Peyer's patch (tissue), 4 donors: ENCODE results near the gene SPATA24. TPM values are rescaled to one million over a fixed set of nuclear protein-coding genes. Genes with fewer than 3 reads are reported as not detected.

Experiments used
- DNase-seq, 3 donors: peaks; one replicate each; pipeline ENCODE4 v3.0.0-alpha.2; 2017 to 2019
- H3K27ac ChIP-seq, 4 donors: fragments of 200-600 bp; sonication (generic); one replicate each; pipeline ENCODE4 v1.5.1; 2016 to 2019
- H3K27me3 ChIP-seq, 2 donors: fragments of 200-600 bp; sonication (generic); one replicate each; pipeline ENCODE4 v1.5.1; 2019
- H3K36me3 ChIP-seq, 3 donors: fragments of 200-600 bp; sonication (generic); one replicate each; pipeline ENCODE4 v1.5.1; 2016 to 2019
- H3K4me1 ChIP-seq, 4 donors: fragments of 200-600 bp; sonication (generic); one replicate each; pipeline ENCODE4 v1.5.1; 2016 to 2019
- H3K4me3 ChIP-seq, 4 donors: fragments of 200-600 bp; sonication (generic); 1 replicate in 3 of 4; 2 replicates in 1 of 4; pipeline ENCODE4 v1.5.1; 2016 to 2019; ENCODE audit warnings: mild to moderate bottlenecking in 1 of 4
- H3K9me3 ChIP-seq, 4 donors: fragments of 200-600 bp; sonication (generic); one replicate each; pipeline ENCODE4 v1.5.1; 2016 to 2019; ENCODE audit warnings: mild to moderate bottlenecking in 1 of 4
- POLR2A ChIP-seq, 2 donors: fragments of 450-650 bp; IDR thresholded peaks; one replicate each; pipeline ENCODE4 v1.5.1; 2017; ENCODE audit warnings: antibody characterized with exemption in 2 of 2, mild to moderate bottlenecking in 2 of 2, moderate library complexity in 2 of 2
- total RNA-seq, 4 donors: library from RNA; depleted of rRNA; stranded (reverse); fragments of >200 nt; gene quantifications; one replicate each; pipeline ENCODE4 v1.1.0, GENCODE V29; 2016
- TF ChIP-seq, protein P1 (sequence below), 6 experiments: fragments of 450-650 bp in 4 of 6; fragments of 200-600 bp in 2 of 6; sonication (generic) in 1 of 6; IDR thresholded peaks; one replicate each; pipeline ENCODE4 v1.5.1; 2017 to 2019; ENCODE audit warnings: antibody characterized with exemption in 6 of 6, mild to moderate bottlenecking in 3 of 6, moderate library complexity in 1 of 6

SPATA24 gene
- total RNA-seq, 4 donors from 2014 or later = 3.1 to 11.6 TPM; not detected in 2

DNA sequence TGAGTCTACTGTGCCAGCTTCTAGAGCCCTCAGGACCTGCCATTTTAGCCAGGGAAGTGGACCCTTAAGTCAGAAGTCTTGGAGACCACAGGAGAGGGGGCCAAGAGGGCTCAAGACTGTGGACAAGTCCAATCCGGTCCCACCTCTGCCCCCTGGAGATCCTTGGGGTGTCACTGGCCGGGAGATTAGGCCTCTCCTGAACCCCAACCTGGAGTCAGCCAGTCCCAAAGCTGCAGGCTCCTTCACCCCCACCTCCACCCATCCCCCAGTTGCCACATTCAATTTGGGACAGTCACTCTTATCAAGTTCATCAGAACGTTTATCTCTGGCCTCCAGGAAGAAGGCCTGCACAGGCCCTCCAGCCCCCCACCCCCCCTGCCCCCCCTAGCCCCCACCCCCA lies 21.1 kb downstream of the SPATA24 start:
- H3K36me3 ChIP-seq = peaks cover 0 to 13% (median 0%) of the 10 kb centered on the region in 3 donors
- no peak for DNase-seq
- peak overlapping the region in 3 of 4 donors; percentile 53 to 83 (median 60) for H3K27ac ChIP-seq
- H3K4me3 ChIP-seq = peak overlapping the region in 2 of 4 donors; percentile 42 to 44
- H3K4me1 ChIP-seq = peaks cover 12 to 38% (median 15%) of the 10 kb centered on the region in 4 donors
- TF ChIP-seq, protein P1, sequence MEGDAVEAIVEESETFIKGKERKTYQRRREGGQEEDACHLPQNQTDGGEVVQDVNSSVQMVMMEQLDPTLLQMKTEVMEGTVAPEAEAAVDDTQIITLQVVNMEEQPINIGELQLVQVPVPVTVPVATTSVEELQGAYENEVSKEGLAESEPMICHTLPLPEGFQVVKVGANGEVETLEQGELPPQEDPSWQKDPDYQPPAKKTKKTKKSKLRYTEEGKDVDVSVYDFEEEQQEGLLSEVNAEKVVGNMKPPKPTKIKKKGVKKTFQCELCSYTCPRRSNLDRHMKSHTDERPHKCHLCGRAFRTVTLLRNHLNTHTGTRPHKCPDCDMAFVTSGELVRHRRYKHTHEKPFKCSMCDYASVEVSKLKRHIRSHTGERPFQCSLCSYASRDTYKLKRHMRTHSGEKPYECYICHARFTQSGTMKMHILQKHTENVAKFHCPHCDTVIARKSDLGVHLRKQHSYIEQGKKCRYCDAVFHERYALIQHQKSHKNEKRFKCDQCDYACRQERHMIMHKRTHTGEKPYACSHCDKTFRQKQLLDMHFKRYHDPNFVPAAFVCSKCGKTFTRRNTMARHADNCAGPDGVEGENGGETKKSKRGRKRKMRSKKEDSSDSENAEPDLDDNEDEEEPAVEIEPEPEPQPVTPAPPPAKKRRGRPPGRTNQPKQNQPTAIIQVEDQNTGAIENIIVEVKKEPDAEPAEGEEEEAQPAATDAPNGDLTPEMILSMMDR (IDR thresholded peaks at IDR 0.05) = no peak
- no peak for TF ChIP-seq POLR2A (IDR thresholded peaks at IDR 0.05)
- no peaks in the 10 kb centered on the region for H3K9me3 ChIP-seq
- H3K27me3 ChIP-seq = no peaks in the 10 kb centered on the region

DNA sequence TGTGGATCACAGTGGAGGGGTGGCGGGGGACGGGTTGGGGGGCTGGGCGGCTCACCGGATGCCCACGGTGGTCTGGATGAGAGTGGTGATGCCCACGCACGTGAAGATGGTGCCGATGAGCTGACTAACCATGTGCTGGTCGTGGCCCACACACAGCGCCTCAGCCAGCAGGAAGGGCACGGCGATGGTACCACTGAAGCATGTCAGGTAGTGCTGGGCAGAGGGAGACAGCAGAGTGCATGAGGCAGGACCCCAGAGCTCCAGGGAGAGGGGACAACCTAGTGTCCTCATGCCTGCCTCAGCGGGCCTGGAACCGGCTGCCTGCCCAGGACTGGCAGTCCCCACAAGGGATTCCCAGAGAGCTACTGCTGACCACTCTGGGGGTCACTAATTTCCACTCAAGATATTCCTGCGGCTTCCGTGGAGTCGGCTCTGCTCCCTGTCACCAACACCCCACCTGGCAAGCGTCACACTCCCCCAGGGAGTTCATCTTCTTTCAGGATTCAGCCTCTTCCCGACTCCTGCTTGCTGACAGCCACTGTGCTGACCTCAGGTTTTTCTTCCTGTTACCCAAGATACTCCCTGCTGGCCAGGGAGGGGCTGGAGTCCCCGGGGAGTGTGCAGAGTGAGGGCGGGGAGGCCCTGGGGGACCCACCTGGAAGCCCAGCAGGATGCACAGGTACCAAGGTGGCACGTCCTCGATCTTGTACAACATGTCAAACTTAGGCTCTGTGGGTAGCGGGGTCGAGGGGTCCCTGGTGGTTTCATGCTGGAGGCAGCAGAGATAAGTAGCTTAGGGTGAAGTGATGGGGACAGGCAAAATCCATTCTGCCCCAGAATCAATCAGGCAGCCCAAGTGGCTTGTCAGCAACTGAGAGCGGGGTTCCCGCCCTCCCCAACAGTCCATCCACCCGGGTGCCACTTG lies 21.8 kb downstream of the SPATA24 start:
- H3K4me1 ChIP-seq = peaks cover 11 to 35% (median 12%) of the 10 kb centered on the region in 4 donors
- H3K36me3 ChIP-seq = peaks cover 0 to 18% (median 0%) of the 10 kb centered on the region in 3 donors
- peak in 1 of 3 donors; percentile 56 for DNase-seq
- peak overlapping the region in 2 of 4 donors; percentile 42 to 44 for H3K4me3 ChIP-seq
- TF ChIP-seq POLR2A (IDR thresholded peaks at IDR 0.05) = no peak
- TF ChIP-seq, protein P1 (IDR thresholded peaks at IDR 0.05) = no peak
- no peaks in the 10 kb centered on the region for H3K27me3 ChIP-seq
- peak overlapping the region in 3 of 4 donors; percentile 53 to 83 (median 60) for H3K27ac ChIP-seq
- H3K9me3 ChIP-seq = no peaks in the 10 kb centered on the region

DNA sequence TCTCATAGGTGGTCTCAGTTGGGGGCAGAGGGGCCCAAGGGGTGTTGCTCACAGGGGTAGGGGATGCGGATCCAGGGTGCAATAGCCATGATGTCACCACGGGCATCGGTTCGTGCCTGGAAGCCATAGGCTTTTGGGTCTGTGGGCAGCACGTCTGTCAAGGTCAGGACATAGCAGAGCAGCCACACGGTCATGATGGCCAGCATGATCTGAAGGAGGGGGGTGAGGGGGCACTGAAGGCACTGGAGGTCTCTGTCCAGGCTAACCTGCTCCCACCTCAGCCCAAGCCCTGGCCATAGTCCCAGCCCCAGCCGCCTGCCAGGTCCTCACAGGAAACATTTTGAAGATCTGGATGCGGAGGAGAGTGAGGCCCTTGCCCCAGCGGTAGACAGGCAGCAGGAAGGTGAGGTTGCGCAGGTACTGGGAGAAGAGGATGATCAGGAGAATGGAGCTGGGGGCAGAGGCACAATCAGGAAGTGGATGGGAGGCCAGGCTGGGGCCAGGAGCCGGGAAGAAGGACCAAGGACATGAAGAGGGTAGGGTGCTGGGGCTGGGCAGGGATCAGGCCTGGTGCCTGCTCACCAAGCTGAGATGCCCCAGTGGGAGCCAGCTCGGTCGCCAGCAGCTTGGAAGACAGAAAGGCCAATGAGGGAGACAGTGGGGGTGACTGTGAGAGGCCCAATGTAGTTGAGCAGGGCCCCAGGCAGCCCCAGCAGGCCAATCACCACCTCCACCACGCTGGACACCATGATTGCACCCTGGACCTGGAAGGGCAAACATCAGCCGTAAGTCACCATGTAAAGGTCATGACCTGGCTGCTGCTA lies 24.1 kb downstream of the SPATA24 start:
- no peak for TF ChIP-seq POLR2A (IDR thresholded peaks at IDR 0.05)
- TF ChIP-seq, protein P1 (IDR thresholded peaks at IDR 0.05) = no peak
- peak in 1 of 3 donors; percentile 43 for DNase-seq
- H3K4me3 ChIP-seq = no peak overlapping the region
- H3K27me3 ChIP-seq = no peaks in the 10 kb centered on the region
- peaks cover 9 to 24% (median 11%) of the 10 kb centered on the region in 4 donors for H3K4me1 ChIP-seq
- no peaks in the 10 kb centered on the region for H3K9me3 ChIP-seq
- H3K36me3 ChIP-seq = peaks cover 0 to 25% (median 0%) of the 10 kb centered on the region in 3 donors
- H3K27ac ChIP-seq = no peak overlapping the region

DNA sequence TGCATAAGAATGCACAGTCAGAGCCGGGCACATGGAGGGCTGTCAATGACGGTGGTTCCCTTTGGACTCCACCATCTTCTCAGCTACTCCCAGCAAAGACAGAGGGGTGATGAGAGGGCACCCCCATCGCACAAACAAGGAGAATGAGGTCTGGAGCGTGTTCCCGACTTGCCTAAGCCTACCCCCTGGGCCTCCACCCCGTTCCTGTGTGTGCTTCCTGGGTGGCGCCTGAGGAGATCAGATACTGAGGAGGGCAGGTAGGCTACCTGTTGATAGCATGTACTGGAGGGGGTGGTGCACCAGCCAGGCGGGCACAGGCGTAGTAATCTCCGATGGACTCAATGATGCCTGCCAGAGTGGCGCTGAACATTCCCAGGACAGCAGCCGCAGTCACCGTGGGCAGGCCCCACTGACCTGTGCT lies 24.9 kb downstream of the SPATA24 start:
- Histone ChIP-seq H3K4me3 (no peak overlapping the region), H3K9me3 (no peaks in the 10 kb centered on the region), H3K36me3 (peaks cover 0 to 25% (median 0%) of the 10 kb centered on the region in 3 donors), H3K27me3 (no peaks in the 10 kb centered on the region), H3K4me1 (peaks cover 0 to 22% (median 3%) of the 10 kb centered on the region in 4 donors), H3K27ac (no peak overlapping the region)
- peak in 2 of 3 donors; percentile 19 to 41 for DNase-seq
- TF ChIP-seq, protein P1 (IDR thresholded peaks at IDR 0.05) = no peak
- no peak for TF ChIP-seq POLR2A (IDR thresholded peaks at IDR 0.05)

DNA sequence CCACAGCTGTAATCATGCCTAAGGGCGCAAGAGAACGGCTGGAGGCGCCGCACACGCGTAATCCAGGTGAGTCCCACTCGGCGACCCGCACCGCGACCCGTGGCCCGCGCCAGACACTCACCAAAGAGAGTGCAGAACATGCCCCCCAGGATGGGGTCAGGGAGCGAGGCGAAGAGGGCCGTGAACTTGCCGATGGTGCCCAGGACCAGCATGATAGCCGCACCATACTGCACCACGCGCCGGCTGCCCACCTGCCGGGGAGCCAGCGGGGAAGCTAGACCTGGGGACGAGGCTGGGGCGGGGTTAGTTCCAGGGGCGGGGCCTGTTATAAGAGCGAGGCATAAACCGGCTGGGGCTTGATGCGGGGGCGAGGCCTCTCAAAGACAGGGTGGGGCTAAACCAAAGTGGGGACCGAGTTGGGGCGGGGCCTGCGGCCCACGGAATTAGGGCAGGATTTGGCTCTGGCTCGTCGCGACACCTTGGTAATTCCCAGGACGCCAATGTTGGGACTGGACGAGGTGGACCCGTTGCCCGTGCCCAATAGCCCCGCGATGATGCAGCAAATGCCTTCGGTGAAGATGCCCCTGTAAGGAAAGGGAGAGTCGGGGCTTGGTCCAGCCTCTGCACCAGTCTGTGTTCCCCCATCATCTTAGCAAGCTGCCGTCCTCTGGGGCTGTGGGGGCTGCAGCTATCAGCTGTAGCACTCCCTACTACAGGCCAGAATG lies 25.6 kb downstream of the SPATA24 start:
- H3K27ac ChIP-seq = no peak overlapping the region
- peak in 2 of 3 donors; percentile 45 to 46 for DNase-seq
- no peak for TF ChIP-seq POLR2A (IDR thresholded peaks at IDR 0.05)
- TF ChIP-seq, protein P1 (IDR thresholded peaks at IDR 0.05) = no peak
- H3K36me3 ChIP-seq = peaks cover 0 to 25% (median 0%) of the 10 kb centered on the region in 3 donors
- peaks cover 0 to 22% (median 2%) of the 10 kb centered on the region in 4 donors for H3K4me1 ChIP-seq
- no peaks in the 10 kb centered on the region for H3K9me3 ChIP-seq
- no peak overlapping the region for H3K4me3 ChIP-seq
- no peaks in the 10 kb centered on the region for H3K27me3 ChIP-seq
